ENCODE results near the gene TRIM2. TPM values are rescaled to one million over a fixed set of nuclear protein-coding genes. Genes with fewer than 3 reads are reported as not detected.
A peak's percentile ranks its signal among the peaks of the same experiment; 100 is the strongest.

TRIM2 gene
- total RNA-seq, 1 experiment from 2014 or later: 0.97 TPM

- no peak overlapping the region for H3K27ac ChIP-seq (ENCODE audit: low read length)
- H3K79me2 ChIP-seq (ENCODE audit: low read length): no peaks in the 10 kb centered on the region
- no peaks in the 10 kb centered on the region for H3K9me2 ChIP-seq (replicated peaks; ENCODE audit: insufficient read depth, low read length)
- DNase-seq: no peak
- no peaks in the 10 kb centered on the region for H3K36me3 ChIP-seq (ENCODE audit: insufficient read depth, low read length)
- H2AFZ ChIP-seq (ENCODE audit: low read length): no peak overlapping the region
- H3K9ac ChIP-seq (ENCODE audit: low read length): no peak overlapping the region
- no peak overlapping the region for H3K4me2 ChIP-seq (ENCODE audit: low read depth, low read length, poor library complexity, severe bottlenecking)
- no peaks in the 10 kb centered on the region for H3K4me1 ChIP-seq (ENCODE audit: low read length)
- no peaks in the 10 kb centered on the region for H4K20me1 ChIP-seq (ENCODE audit: insufficient read depth, low read depth, low read length)
- H3K9me3 ChIP-seq (ENCODE audit: low read length): no peaks in the 10 kb centered on the region
- no peak overlapping the region for H3K4me3 ChIP-seq (ENCODE audit: low read length)
- no peaks in the 10 kb centered on the region for H3K27me3 ChIP-seq (ENCODE audit: low read length)
Measured at GRCh38 chr4:153333874-153334273, 129.6 kb downstream of the TRIM2 start.

DNA sequence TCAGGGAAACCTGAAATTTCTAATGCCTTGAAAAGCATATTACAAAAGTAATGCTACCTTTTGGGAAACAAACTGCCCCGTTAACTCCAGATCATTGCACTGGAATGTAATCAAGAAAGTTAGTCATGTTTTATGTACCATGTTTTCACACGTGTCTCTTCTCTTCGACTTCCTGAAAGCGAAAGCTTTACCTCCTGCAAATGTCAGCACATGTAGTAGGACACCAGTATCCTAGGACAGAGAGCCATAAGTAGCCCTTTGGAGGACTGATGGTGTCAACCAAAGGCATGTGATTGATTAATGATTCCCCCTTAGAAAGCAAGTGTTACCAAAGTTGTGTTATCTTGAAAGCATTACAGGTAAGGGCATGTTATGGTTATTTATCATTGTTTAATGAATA lies 131.4 kb downstream of the TRIM2 start:
- no peaks in the 10 kb centered on the region for H3K9me2 ChIP-seq (replicated peaks; ENCODE audit: insufficient read depth, low read length)
- no peaks in the 10 kb centered on the region for H3K36me3 ChIP-seq (ENCODE audit: insufficient read depth, low read length)
- no peak overlapping the region for H3K4me3 ChIP-seq (ENCODE audit: low read length)
- no peak overlapping the region for H3K27ac ChIP-seq (ENCODE audit: low read length)
- H4K20me1 ChIP-seq (ENCODE audit: insufficient read depth, low read depth, low read length): no peaks in the 10 kb centered on the region
- H2AFZ ChIP-seq (ENCODE audit: low read length): no peak overlapping the region
- H3K9ac ChIP-seq (ENCODE audit: low read length): no peak overlapping the region
- no peak for DNase-seq
- H3K4me1 ChIP-seq (ENCODE audit: low read length): peaks cover under 1% of the 10 kb centered on the region; the same call in 1 of the 2 replicates
- no peaks in the 10 kb centered on the region for H3K79me2 ChIP-seq (ENCODE audit: low read length)
- no peak overlapping the region for H3K4me2 ChIP-seq (ENCODE audit: low read depth, low read length, poor library complexity, severe bottlenecking)
- no peaks in the 10 kb centered on the region for H3K9me3 ChIP-seq (ENCODE audit: low read length)
- no peaks in the 10 kb centered on the region for H3K27me3 ChIP-seq (ENCODE audit: low read length)

- Histone ChIP-seq H3K9me3 (ENCODE audit: low read length) (no peaks in the 10 kb centered on the region), H3K27ac (ENCODE audit: low read length) (no peak overlapping the region), H2AFZ (ENCODE audit: low read length) (no peak overlapping the region), H3K4me2 (ENCODE audit: low read depth, low read length, poor library complexity, severe bottlenecking) (peak overlapping the region; percentile 3), H3K9me2 (replicated peaks; ENCODE audit: insufficient read depth, low read length) (no peaks in the 10 kb centered on the region), H3K9ac (ENCODE audit: low read length) (no peak overlapping the region), H3K27me3 (ENCODE audit: low read length) (no peaks in the 10 kb centered on the region), H3K4me1 (ENCODE audit: low read length) (peaks cover 21% of the 10 kb centered on the region), H3K36me3 (ENCODE audit: insufficient read depth, low read length) (no peaks in the 10 kb centered on the region), H3K79me2 (ENCODE audit: low read length) (no peaks in the 10 kb centered on the region), H3K4me3 (ENCODE audit: low read length) (no peak overlapping the region), H4K20me1 (ENCODE audit: insufficient read depth, low read depth, low read length) (no peaks in the 10 kb centered on the region)
- no peak for DNase-seq
Measured at GRCh38 chr4:153337686-153338085, 133.4 kb downstream of the TRIM2 start.

- peak; percentile 83 for DNase-seq
- Histone ChIP-seq H3K9me2 (replicated peaks; ENCODE audit: insufficient read depth, low read length) (no peaks in the 10 kb centered on the region), H3K79me2 (ENCODE audit: low read length) (peaks cover 18% of the 10 kb centered on the region), H3K27ac (ENCODE audit: low read length) (no peak overlapping the region), H3K4me1 (ENCODE audit: low read length) (peaks cover 41% of the 10 kb centered on the region), H3K9me3 (ENCODE audit: low read length) (no peaks in the 10 kb centered on the region), H4K20me1 (ENCODE audit: insufficient read depth, low read depth, low read length) (no peaks in the 10 kb centered on the region), H3K36me3 (ENCODE audit: insufficient read depth, low read length) (no peaks in the 10 kb centered on the region), H3K9ac (ENCODE audit: low read length) (peak overlapping the region; percentile 14; the same call in 1 of the 2 replicates), H3K27me3 (ENCODE audit: low read length) (no peaks in the 10 kb centered on the region), H2AFZ (ENCODE audit: low read length) (peak overlapping the region; percentile 38; the same call in 1 of the 2 replicates), H3K4me3 (ENCODE audit: low read length) (peak overlapping the region; percentile 18), H3K4me2 (ENCODE audit: low read depth, low read length, poor library complexity, severe bottlenecking) (peak overlapping the region; percentile 56)
Measured at GRCh38 chr4:153341575-153342090, 137.4 kb downstream of the TRIM2 start.

DNA sequence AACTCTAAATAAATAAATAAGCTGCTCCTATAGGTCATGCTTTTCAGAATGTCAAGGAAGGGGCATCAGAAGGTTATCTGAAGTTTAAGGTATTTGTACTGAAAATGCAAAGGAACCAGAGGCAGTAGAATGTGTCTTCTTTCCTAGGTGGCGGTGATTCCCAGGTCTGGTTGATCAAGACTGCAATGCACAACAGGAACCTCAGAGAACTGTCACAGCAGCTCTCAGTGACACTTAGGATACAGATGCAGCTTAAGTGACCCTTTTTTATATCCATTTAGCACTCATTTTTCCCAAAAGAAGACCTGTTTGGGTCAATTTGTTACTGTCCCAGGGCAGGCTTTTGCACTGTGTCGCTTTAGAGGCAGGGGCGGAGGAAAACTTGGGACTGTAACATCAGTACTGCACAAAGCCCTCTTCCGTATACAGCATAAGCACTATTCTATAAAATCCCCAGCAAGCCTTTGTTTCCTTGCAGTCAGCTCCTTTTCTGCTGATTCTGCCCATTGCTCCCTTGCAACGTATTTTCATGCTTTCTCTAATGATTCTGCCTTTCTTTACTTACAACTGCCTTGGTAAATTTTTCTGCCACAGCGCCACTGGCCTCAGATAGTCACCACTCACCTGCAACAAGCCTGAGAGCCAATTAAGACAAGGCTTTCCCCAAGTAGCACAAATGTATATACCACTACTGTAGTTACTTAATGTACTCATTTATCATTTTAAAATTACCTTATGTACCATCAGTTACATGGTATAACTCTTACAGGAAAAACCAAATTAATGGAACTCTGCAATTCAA lies 138.7 kb downstream of the TRIM2 start:
- Histone ChIP-seq H3K9ac (ENCODE audit: low read length) (no peak overlapping the region), H3K27me3 (ENCODE audit: low read length) (no peaks in the 10 kb centered on the region), H2AFZ (ENCODE audit: low read length) (no peak overlapping the region), H3K9me3 (ENCODE audit: low read length) (no peaks in the 10 kb centered on the region), H3K4me3 (ENCODE audit: low read length) (no peak overlapping the region), H3K4me1 (ENCODE audit: low read length) (peaks cover 54% of the 10 kb centered on the region), H3K4me2 (ENCODE audit: low read depth, low read length, poor library complexity, severe bottlenecking) (no peak overlapping the region), H3K36me3 (ENCODE audit: insufficient read depth, low read length) (no peaks in the 10 kb centered on the region), H3K79me2 (ENCODE audit: low read length) (peaks cover 31% of the 10 kb centered on the region), H4K20me1 (ENCODE audit: insufficient read depth, low read depth, low read length) (no peaks in the 10 kb centered on the region), H3K27ac (ENCODE audit: low read length) (no peak overlapping the region), H3K9me2 (replicated peaks; ENCODE audit: insufficient read depth, low read length) (no peaks in the 10 kb centered on the region)
- no peak for DNase-seq

- H3K27me3 ChIP-seq (ENCODE audit: low read length): no peaks in the 10 kb centered on the region
- peaks cover 67% of the 10 kb centered on the region for H3K4me1 ChIP-seq (ENCODE audit: low read length)
- peak within 1 kb of the TSS; percentile 93 for H3K27ac ChIP-seq (ENCODE audit: low read length)
- H3K9me2 ChIP-seq (replicated peaks; ENCODE audit: insufficient read depth, low read length): no peaks in the 10 kb centered on the region
- peak within 1 kb of the TSS; percentile 85 for H3K4me2 ChIP-seq (ENCODE audit: low read depth, low read length, poor library complexity, severe bottlenecking)
- peak within 1 kb of the TSS; percentile 83 for H3K4me3 ChIP-seq (ENCODE audit: low read length)
- peaks cover 1% of the 10 kb centered on the region; the same call in 1 of the 2 replicates for H3K36me3 ChIP-seq (ENCODE audit: insufficient read depth, low read length)
- peak within 1 kb of the TSS; percentile 75 for H2AFZ ChIP-seq (ENCODE audit: low read length)
- H4K20me1 ChIP-seq (ENCODE audit: insufficient read depth, low read depth, low read length): no peaks in the 10 kb centered on the region
- peaks cover 45% of the 10 kb centered on the region for H3K79me2 ChIP-seq (ENCODE audit: low read length)
- DNase-seq: peak; percentile 99
- no peaks in the 10 kb centered on the region for H3K9me3 ChIP-seq (ENCODE audit: low read length)
- H3K9ac ChIP-seq (ENCODE audit: low read length): peak within 1 kb of the TSS; percentile 89
Measured at GRCh38 chr4:153344131-153345011, 140.1 kb downstream of the TRIM2 start, which contains the start of gene MND1. MND1 (plus strand) TSS chr4:153344688; CDS start chr4:153344738, 50 bp downstream.

GRCh38 chr4:153345012-153345981 lies 141.1 kb downstream of the TRIM2 start:
- peak overlapping the region; percentile 89 for H3K9ac ChIP-seq (ENCODE audit: low read length)
- H3K79me2 ChIP-seq (ENCODE audit: low read length): peaks cover 54% of the 10 kb centered on the region
- peaks cover 72% of the 10 kb centered on the region for H3K4me1 ChIP-seq (ENCODE audit: low read length)
- peak overlapping the region; percentile 93 for H3K27ac ChIP-seq (ENCODE audit: low read length)
- no peaks in the 10 kb centered on the region for H3K9me2 ChIP-seq (replicated peaks; ENCODE audit: insufficient read depth, low read length)
- H3K27me3 ChIP-seq (ENCODE audit: low read length): no peaks in the 10 kb centered on the region
- H4K20me1 ChIP-seq (ENCODE audit: insufficient read depth, low read depth, low read length): no peaks in the 10 kb centered on the region
- H3K4me2 ChIP-seq (ENCODE audit: low read depth, low read length, poor library complexity, severe bottlenecking): peak overlapping the region; percentile 85
- peak overlapping the region; percentile 83 for H3K4me3 ChIP-seq (ENCODE audit: low read length)
- no peaks in the 10 kb centered on the region for H3K9me3 ChIP-seq (ENCODE audit: low read length)
- H3K36me3 ChIP-seq (ENCODE audit: insufficient read depth, low read length): peaks cover 11% of the 10 kb centered on the region; the same call in 1 of the 2 replicates
- peak; percentile 94 for DNase-seq
- peak overlapping the region; percentile 4; the same call in 1 of the 2 replicates for H2AFZ ChIP-seq (ENCODE audit: low read length)

Measured in Karpas-422 (cell line).